ENCODE measurements around the gene MLYCD.

MLYCD gene

DNA sequence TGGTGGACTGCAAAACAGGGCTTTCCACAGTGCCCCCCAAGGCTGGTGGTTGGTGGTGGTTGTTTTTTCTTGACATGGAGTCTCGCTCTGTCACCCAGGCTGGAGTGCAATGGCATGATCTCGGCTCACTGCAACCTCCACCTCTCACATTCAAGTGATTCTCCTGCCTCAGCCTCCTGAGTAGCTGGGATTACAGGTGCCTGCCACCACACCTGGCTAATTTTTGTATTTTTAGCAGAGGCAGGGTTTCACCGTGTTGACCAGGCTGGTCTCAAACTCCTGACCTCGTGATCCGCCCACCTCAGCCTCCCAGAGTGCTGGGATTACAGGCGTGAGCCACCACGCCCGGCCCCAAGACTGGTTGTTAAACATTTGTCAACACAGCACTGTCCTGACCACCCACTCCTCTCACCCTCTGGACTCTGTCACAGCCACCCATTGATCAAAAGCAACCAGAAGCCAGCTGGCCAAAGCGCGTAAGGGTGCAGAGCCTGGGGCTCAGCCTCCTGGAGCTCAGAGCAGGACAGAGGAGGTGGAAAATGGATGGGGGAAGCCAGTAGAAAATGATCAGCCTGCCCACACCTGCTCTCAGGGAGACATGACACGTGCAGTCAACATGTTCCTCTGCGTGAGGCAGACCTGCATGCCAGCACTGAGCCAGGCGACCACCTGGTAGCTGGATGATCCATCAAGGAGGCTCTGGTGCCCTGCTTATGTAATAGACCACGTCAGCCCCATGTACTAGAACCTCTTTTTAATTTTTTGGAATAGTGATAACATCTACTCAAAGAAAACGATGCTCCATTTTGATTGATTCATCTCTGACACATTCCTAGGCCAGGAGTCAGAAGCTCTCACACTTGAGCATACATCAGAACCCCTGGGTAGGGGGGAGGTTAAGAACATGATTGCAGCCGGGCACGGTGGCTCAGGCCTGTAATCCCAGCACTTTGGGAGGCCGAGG, 39.3 kb downstream of the MLYCD start:
- H3K4me1 ChIP-seq (ENCODE audit: low read length), result no peaks in the 10 kb centered on the region
- no peak for TF ChIP-seq EZH2phosphoT487 (IDR thresholded peaks at IDR 0.05; ENCODE audit: low read depth)
- TF ChIP-seq, protein P1, sequence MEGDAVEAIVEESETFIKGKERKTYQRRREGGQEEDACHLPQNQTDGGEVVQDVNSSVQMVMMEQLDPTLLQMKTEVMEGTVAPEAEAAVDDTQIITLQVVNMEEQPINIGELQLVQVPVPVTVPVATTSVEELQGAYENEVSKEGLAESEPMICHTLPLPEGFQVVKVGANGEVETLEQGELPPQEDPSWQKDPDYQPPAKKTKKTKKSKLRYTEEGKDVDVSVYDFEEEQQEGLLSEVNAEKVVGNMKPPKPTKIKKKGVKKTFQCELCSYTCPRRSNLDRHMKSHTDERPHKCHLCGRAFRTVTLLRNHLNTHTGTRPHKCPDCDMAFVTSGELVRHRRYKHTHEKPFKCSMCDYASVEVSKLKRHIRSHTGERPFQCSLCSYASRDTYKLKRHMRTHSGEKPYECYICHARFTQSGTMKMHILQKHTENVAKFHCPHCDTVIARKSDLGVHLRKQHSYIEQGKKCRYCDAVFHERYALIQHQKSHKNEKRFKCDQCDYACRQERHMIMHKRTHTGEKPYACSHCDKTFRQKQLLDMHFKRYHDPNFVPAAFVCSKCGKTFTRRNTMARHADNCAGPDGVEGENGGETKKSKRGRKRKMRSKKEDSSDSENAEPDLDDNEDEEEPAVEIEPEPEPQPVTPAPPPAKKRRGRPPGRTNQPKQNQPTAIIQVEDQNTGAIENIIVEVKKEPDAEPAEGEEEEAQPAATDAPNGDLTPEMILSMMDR (IDR thresholded peaks at IDR 0.05; ENCODE audit: low read depth, low read length), result no peak
- H3K4me2 ChIP-seq (ENCODE audit: low read length), result no peak overlapping the region
- H2AFZ ChIP-seq (ENCODE audit: low read depth, low read length), result no peak overlapping the region
- H3K27ac ChIP-seq (ENCODE audit: low read length), result no peak overlapping the region
- H3K79me2 ChIP-seq (ENCODE audit: low read length), result no peaks in the 10 kb centered on the region
- 0 out of 2 replicates have a peak, but pooled peaks cover 5% of the 10 kb centered on the region for H3K27me3 ChIP-seq (ENCODE audit: low read depth, low read length)
- H3K4me3 ChIP-seq (ENCODE audit: low read length), result no peak overlapping the region
- H3K9me3 ChIP-seq (ENCODE audit: insufficient read depth, low read length), result no peaks in the 10 kb centered on the region
- H4K20me1 ChIP-seq (ENCODE audit: insufficient read depth, low read length), result no peaks in the 10 kb centered on the region
- H3K9ac ChIP-seq (ENCODE audit: low read length), result no peak overlapping the region
- H3K36me3 ChIP-seq (replicated peaks; ENCODE audit: low read depth, low read length), result no peaks in the 10 kb centered on the region

DNA sequence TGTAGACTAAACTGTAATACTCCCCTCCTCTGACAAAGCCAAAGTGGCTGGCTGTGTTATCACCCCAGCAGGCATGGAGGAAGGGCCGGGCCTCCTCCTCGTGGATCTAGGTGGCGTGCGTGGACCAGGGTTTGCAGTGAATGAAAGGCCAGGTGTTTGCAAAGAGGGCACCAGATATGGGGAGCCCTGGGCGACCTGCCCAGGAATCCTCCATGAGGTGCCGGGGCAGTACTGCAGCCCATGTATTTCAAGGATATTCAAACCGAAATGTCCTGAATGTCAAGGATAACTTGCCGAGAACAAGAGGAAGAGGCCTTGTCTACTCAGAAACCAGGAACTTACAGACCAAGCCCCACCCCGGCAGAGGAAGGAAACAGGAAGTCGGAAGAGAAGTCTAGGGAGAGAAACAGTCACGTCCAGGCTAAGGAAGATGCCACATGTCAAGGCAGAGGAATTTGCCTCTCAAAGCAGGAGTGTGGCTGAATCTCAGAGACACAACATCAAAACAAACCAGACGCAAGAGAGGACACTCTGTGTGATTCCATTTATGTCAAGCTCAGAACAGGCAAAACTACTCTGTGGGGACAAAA, 40.4 kb downstream of the MLYCD start:
- TF ChIP-seq, protein P1 (IDR thresholded peaks at IDR 0.05; ENCODE audit: low read depth, low read length), result no peak
- TF ChIP-seq EZH2phosphoT487 (IDR thresholded peaks at IDR 0.05; ENCODE audit: low read depth), result no peak
- Histone ChIP-seq H3K9me3 (ENCODE audit: insufficient read depth, low read length) (no peaks in the 10 kb centered on the region), H3K27me3 (ENCODE audit: low read depth, low read length) (0 out of 2 replicates have a peak, but pooled peaks cover 5% of the 10 kb centered on the region), H4K20me1 (ENCODE audit: insufficient read depth, low read length) (no peaks in the 10 kb centered on the region), H3K9ac (ENCODE audit: low read length) (no peak overlapping the region), H3K27ac (ENCODE audit: low read length) (no peak overlapping the region), H3K36me3 (replicated peaks; ENCODE audit: low read depth, low read length) (no peaks in the 10 kb centered on the region), H3K79me2 (ENCODE audit: low read length) (no peaks in the 10 kb centered on the region), H2AFZ (ENCODE audit: low read depth, low read length) (no peak overlapping the region), H3K4me2 (ENCODE audit: low read length) (no peak overlapping the region), H3K4me1 (ENCODE audit: low read length) (no peaks in the 10 kb centered on the region), H3K4me3 (ENCODE audit: low read length) (no peak overlapping the region)

DNA sequence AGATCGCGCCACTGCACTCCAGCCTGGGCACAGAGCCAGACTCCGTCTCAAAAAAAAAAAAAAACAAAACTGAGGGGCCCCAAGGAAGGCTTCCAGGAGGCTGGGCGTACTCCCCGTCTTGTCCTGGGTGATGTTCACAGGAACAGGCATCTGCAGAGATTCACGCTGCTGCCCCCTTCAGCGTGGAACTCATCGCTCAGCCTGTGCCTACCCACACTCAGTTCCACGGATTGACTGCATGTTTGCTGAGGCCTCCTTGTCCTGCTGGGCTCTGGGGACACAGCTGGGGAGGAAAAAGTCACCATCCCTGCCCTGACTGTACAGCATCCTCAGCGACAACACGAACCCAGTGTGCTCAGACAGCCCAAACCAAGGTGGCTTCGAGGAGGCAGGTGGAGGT, 41.2 kb downstream of the MLYCD start:
- H3K4me1 ChIP-seq (ENCODE audit: low read length), result no peaks in the 10 kb centered on the region
- no peak overlapping the region for H2AFZ ChIP-seq (ENCODE audit: low read depth, low read length)
- no peak overlapping the region for H3K9ac ChIP-seq (ENCODE audit: low read length)
- TF ChIP-seq EZH2phosphoT487 (IDR thresholded peaks at IDR 0.05; ENCODE audit: low read depth), result no peak
- TF ChIP-seq, protein P1 (IDR thresholded peaks at IDR 0.05; ENCODE audit: low read depth, low read length), result no peak
- no peaks in the 10 kb centered on the region for H4K20me1 ChIP-seq (ENCODE audit: insufficient read depth, low read length)
- no peak overlapping the region for H3K4me2 ChIP-seq (ENCODE audit: low read length)
- H3K36me3 ChIP-seq (replicated peaks; ENCODE audit: low read depth, low read length), result no peaks in the 10 kb centered on the region
- H3K4me3 ChIP-seq (ENCODE audit: low read length), result no peak overlapping the region
- H3K27me3 ChIP-seq (ENCODE audit: low read depth, low read length), result 0 out of 2 replicates have a peak, but pooled peaks cover 5% of the 10 kb centered on the region
- H3K27ac ChIP-seq (ENCODE audit: low read length), result no peak overlapping the region
- H3K9me3 ChIP-seq (ENCODE audit: insufficient read depth, low read length), result no peaks in the 10 kb centered on the region
- H3K79me2 ChIP-seq (ENCODE audit: low read length), result no peaks in the 10 kb centered on the region
